MCF 10A (cell line): ENCODE results near the gene ABAT. TPM values are rescaled to one million over a fixed set of nuclear protein-coding genes. Genes with fewer than 3 reads are reported as not detected.

Experiments
- BruUV-seq: library from RNA; stranded (reverse); fragments of 400-500 nt; replicated peaks from 2 replicates; lab custom pipeline; 2021; lab: Mats Ljungman, UMichigan
- CTCF ChIA-PET: fragments of 300-600 bp; sonication (Branson Sonifier 250); formaldehyde crosslinking; extraction: SDS; loops from one replicate; lab custom pipeline; 2021; ENCODE audit warnings: antibody characterized with exemption, inconsistent platforms; lab: Yijun Ruan, JAX
- POLR2A ChIA-PET: fragments of 300-600, 350-650 bp; sonication (Branson Sonifier 250); formaldehyde crosslinking; extraction: SDS; loops from one replicate; lab custom pipeline; 2020; ENCODE audit warnings: antibody characterized with exemption, inconsistent platforms; lab: Yijun Ruan, JAX
- DNase-seq: peaks from one replicate; pipeline ENCODE4 v3.0.0-alpha.2; 2018; ENCODE audit not compliant: unreplicated experiment
- H3K27ac Mint-ChIP-seq: one replicate; pipeline ENCODE4 v1.8.0; 2022; ENCODE audit warnings: mild to moderate bottlenecking, low read depth, mixed read lengths; ENCODE audit not compliant: unreplicated experiment
- H3K27me3 Mint-ChIP-seq: one replicate; pipeline ENCODE4 v1.8.0; 2022; ENCODE audit warnings: mixed read lengths; ENCODE audit not compliant: insufficient read depth, unreplicated experiment
- H3K36me3 Mint-ChIP-seq: one replicate; pipeline ENCODE4 v1.8.0; 2022; ENCODE audit warnings: mild to moderate bottlenecking, moderate library complexity, mixed read lengths; ENCODE audit not compliant: insufficient read depth, unreplicated experiment
- H3K4me1 Mint-ChIP-seq: one replicate; pipeline ENCODE4 v1.8.0; 2022; ENCODE audit warnings: mixed read lengths; ENCODE audit not compliant: insufficient read depth, unreplicated experiment
- H3K4me3 Mint-ChIP-seq: one replicate; pipeline ENCODE4 v1.8.0; 2022; ENCODE audit warnings: mild to moderate bottlenecking, moderate library complexity, mixed read lengths; ENCODE audit not compliant: unreplicated experiment
- H3K9me3 Mint-ChIP-seq: one replicate; pipeline ENCODE4 v1.8.0; 2022; ENCODE audit warnings: mixed read lengths; ENCODE audit not compliant: unreplicated experiment
- CTCF ChIP-seq: fragments of 200-600 bp; IDR thresholded peaks from one replicate; pipeline ENCODE4 v1.8.0; 2022; ENCODE audit warnings: antibody characterized with exemption, mild to moderate bottlenecking; ENCODE audit not compliant: unreplicated experiment
- intact Hi-C: fragments of 100-400 bp; cut with micrococcal nuclease; formaldehyde crosslinking; loops from 2 replicates; pipeline ENCODE4 v1.14.1; 2022
- total RNA-seq: library from RNA; stranded (reverse); gene quantifications from 2 replicates; pipeline ENCODE4 v1.2.3, GENCODE V29; 2022

The ABAT gene
- total RNA-seq, 1 experiment from 2014 or later = 3.0 TPM

GRCh38 chr16:8819411-8820034, 145.1 kb downstream of the ABAT start:
- no peak overlapping the region for H3K4me3 Mint-ChIP-seq
- H3K36me3 Mint-ChIP-seq = peaks cover 92% of the 10 kb centered on the region
- no TSS peak for BruUV-seq
- ChIA-PET POLR2A (interaction anchor here (0.9 to 1.5 kb wide), 2 partner anchors 9 to 19 kb away, joined by 3 read pairs; no protein-coding TSS in a partner anchor), CTCF (interaction anchor here (0.6 to 2.7 kb wide), 6 partner anchors 10 to 215 kb away, joined by 3 to 7 read pairs (median 4); partner anchors contain the start of gene CARHSP1)
- TF ChIP-seq CTCF = no peak
- no peak for DNase-seq
- H3K27me3 Mint-ChIP-seq = no peaks in the 10 kb centered on the region
- no peaks in the 10 kb centered on the region for H3K4me1 Mint-ChIP-seq
- intact Hi-C loops = no loop called here
- H3K9me3 Mint-ChIP-seq = no peaks in the 10 kb centered on the region
- H3K27ac Mint-ChIP-seq = no peak overlapping the region

GRCh38 chr16:8822403-8822802, 148.0 kb downstream of the ABAT start:
- Mint-ChIP-seq H3K27me3 (no peaks in the 10 kb centered on the region), H3K4me1 (no peaks in the 10 kb centered on the region), H3K9me3 (no peaks in the 10 kb centered on the region), H3K27ac (peak overlapping the region; percentile 61), H3K36me3 (peaks cover 90% of the 10 kb centered on the region), H3K4me3 (no peak overlapping the region)
- ChIA-PET CTCF (interaction anchor here (0.5 to 1.1 kb wide), 3 partner anchors 45 to 113 kb away, joined by 3 to 4 read pairs (median 4); no protein-coding TSS in a partner anchor), POLR2A (interaction anchor here (0.7 kb wide), 1 partner anchor 21 kb away, joined by 3 read pairs; no protein-coding TSS in a partner anchor)
- TF ChIP-seq CTCF = no peak
- no TSS peak for BruUV-seq
- no peak for DNase-seq
- intact Hi-C loops = no loop called here

- intact Hi-C loops = no loop called here
Measured at GRCh38 chr16:8826278-8826879, 152.0 kb downstream of the ABAT start.

More at GRCh38 chr16:8826278-8826879, 152.0 kb downstream of the ABAT start:
- ChIA-PET CTCF (interaction anchor here (0.5 kb wide), 1 partner anchor 10 kb away, joined by 3 read pairs; no protein-coding TSS in a partner anchor), POLR2A (interaction anchor here (1.3 kb wide), 1 partner anchor 9 kb away, joined by 3 read pairs; no protein-coding TSS in a partner anchor)
- Mint-ChIP-seq H3K27me3 (no peaks in the 10 kb centered on the region), H3K4me1 (no peaks in the 10 kb centered on the region), H3K27ac (no peak overlapping the region), H3K4me3 (no peak overlapping the region), H3K36me3 (peaks cover 80% of the 10 kb centered on the region), H3K9me3 (no peaks in the 10 kb centered on the region)
- no peak for TF ChIP-seq CTCF
- DNase-seq = no peak
- no TSS peak for BruUV-seq
